ENCODE results near the gene PNLIPRP1.

PNLIPRP1 gene

DNA sequence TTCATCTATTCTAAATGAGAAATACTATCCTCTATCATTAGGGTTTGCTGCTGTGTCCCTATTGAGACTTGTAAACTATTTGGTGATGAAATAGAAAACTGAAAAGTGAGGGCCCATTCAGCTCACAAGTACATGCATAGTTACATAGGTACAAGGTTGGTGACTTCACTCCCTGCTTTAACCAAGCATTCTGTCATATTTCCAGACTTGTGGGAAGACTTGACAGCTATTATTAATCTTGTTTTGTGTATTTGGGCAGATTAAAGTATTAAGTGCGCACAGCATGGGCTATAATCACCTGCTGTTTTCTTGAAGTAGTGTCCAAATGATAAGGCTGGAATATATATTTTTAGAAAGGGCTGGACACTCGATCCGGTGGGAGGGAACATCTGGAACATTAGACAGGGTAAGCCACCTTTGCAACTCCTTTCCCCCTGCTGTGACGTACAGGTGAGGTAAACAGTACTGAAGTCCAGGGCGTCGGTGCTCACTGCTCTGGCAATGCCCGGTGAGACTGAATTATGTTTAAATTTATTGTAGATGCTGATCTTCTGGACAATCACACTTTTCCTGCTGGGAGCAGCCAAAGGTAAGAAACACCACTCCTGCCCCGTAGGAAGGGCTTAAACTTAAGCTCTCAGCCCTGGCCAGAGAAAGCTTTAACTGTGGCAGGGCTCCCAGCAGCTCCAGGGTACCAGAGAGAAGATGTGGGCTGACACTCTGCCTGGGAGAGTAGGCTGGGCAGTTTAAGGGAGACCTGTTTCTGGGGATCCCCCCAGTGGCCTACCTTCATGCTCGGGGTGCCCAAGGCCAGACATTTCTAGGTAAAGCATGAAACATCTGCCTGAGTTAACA lies at the start of gene PNLIPRP1:
Gene PNLIPRP1, plus strand, starts transcription at position 370 of the 855 bp plus-strand sequence. Its CDS starts 171 bp downstream, at position 541.
- H3K4me3 ChIP-seq (ENCODE audit: low read length) = no peak within 1 kb of the TSS
- DNase-seq (ENCODE audit: low read depth) = no peak
- TF ChIP-seq, protein P1, sequence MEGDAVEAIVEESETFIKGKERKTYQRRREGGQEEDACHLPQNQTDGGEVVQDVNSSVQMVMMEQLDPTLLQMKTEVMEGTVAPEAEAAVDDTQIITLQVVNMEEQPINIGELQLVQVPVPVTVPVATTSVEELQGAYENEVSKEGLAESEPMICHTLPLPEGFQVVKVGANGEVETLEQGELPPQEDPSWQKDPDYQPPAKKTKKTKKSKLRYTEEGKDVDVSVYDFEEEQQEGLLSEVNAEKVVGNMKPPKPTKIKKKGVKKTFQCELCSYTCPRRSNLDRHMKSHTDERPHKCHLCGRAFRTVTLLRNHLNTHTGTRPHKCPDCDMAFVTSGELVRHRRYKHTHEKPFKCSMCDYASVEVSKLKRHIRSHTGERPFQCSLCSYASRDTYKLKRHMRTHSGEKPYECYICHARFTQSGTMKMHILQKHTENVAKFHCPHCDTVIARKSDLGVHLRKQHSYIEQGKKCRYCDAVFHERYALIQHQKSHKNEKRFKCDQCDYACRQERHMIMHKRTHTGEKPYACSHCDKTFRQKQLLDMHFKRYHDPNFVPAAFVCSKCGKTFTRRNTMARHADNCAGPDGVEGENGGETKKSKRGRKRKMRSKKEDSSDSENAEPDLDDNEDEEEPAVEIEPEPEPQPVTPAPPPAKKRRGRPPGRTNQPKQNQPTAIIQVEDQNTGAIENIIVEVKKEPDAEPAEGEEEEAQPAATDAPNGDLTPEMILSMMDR (conservative IDR thresholded peaks at IDR 0.05; ENCODE audit: low read length) = no peak

- no peak for DNase-seq (ENCODE audit: low read depth)
- TF ChIP-seq, protein P1 (conservative IDR thresholded peaks at IDR 0.05; ENCODE audit: low read length) = no peak
- no peak overlapping the region for H3K4me3 ChIP-seq (ENCODE audit: low read length)
Observed at GRCh38 chr10:116542007-116542677, 48.6 kb upstream of the PNLIPRP1 start.

DNA sequence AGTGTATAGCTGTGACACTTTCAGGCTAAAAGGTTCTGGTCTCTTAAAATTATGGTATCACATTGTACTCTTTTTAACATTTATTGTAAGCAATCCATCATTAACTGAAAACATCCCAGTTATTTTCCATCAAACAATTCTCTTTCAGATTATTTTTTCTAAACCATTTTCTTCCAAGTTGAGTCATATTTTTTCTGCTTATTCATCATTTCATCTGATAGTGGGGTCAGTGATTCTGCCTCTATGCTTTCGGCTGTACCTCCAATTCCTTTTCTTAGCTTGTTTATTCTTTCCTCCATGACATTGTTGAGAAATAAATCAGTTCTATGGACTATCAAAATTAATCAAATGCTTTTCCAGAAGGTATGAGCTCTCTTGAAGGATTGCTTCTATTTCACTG lies 45.6 kb upstream of the PNLIPRP1 start:
- no peak overlapping the region for H3K4me3 ChIP-seq (ENCODE audit: low read length)
- DNase-seq (ENCODE audit: low read depth) = no peak
- TF ChIP-seq, protein P1 (conservative IDR thresholded peaks at IDR 0.05; ENCODE audit: low read length) = no peak

- no peak within 1 kb of the TSS for H3K4me3 ChIP-seq (ENCODE audit: low read length)
- no peak for DNase-seq (ENCODE audit: low read depth)
- TF ChIP-seq, protein P1 (conservative IDR thresholded peaks at IDR 0.05; ENCODE audit: low read length) = no peak
Observed at GRCh38 chr10:116545756-116546155, 45.0 kb upstream of the PNLIPRP1 start, which contains the start of gene PNLIP. TSS of gene PNLIP (plus strand) at chr10:116545931. CDS start at chr10:116546093, 162 bp downstream.

DNA sequence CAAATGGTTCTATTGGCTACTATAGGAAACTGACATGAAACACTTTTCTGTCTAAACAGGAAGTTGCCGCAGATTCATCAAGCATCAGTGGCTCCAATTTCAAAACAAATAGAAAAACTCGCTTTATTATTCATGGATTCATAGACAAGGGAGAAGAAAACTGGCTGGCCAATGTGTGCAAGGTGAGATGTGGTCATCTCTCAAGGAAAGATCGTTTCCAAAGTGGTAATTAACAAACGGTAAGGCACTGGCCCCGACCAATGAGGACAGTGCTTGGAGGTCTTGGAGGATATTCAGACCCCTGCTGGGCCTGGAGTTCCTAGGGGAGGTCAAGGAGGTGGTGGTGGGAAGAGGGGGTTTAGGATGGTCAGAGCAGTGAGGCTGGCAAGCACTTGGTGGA lies 42.5 kb upstream of the PNLIPRP1 start:
- TF ChIP-seq, protein P1 (conservative IDR thresholded peaks at IDR 0.05; ENCODE audit: low read length) = no peak
- no peak for DNase-seq (ENCODE audit: low read depth)
- no peak overlapping the region for H3K4me3 ChIP-seq (ENCODE audit: low read length)

- TF ChIP-seq, protein P1 (conservative IDR thresholded peaks at IDR 0.05; ENCODE audit: low read length) = no peak
- DNase-seq (ENCODE audit: low read depth) = no peak
- no peak overlapping the region for H3K4me3 ChIP-seq (ENCODE audit: low read length)
Observed at GRCh38 chr10:116553378-116553980, 37.3 kb upstream of the PNLIPRP1 start.
